Fibroblast of lung (primary cell): ENCODE results near the gene AKR1E2. TPM values are rescaled to one million over a fixed set of nuclear protein-coding genes. Genes with fewer than 3 reads are reported as not detected.

Experiments used
- DNase-seq, 2 donors: peaks; one replicate each; pipeline versions ENCODE4 v3.0.0 to v3.0.0-alpha.2; 2010; ENCODE audit warnings: low read depth in 2 of 2
- H2AFZ ChIP-seq: 2 replicates; pipeline ENCODE4 v1.5.1; 2012; ENCODE audit warnings: low read length, control low read depth, inconsistent platforms
- H3K27ac ChIP-seq: 2 replicates; pipeline ENCODE4 v1.5.1; 2011; ENCODE audit warnings: low read length, control low read depth; ENCODE audit not compliant: insufficient read depth
- H3K27me3 ChIP-seq: 2 replicates; pipeline ENCODE4 v1.5.1; 2011; ENCODE audit warnings: mild to moderate bottlenecking, low read length; ENCODE audit not compliant: control insufficient read depth, insufficient read depth
- H3K36me3 ChIP-seq: 2 replicates; pipeline ENCODE4 v1.5.1; 2011; ENCODE audit warnings: low read length; ENCODE audit not compliant: control insufficient read depth, insufficient read depth
- H3K4me1 ChIP-seq: 2 replicates; pipeline ENCODE4 v1.5.1; 2011; ENCODE audit warnings: low read length; ENCODE audit not compliant: control insufficient read depth, insufficient read depth; ENCODE audit errors: extremely low read depth
- H3K4me2 ChIP-seq: 2 replicates; pipeline ENCODE4 v1.5.1; 2011; ENCODE audit warnings: low read length, control low read depth; ENCODE audit not compliant: insufficient read depth; ENCODE audit errors: extremely low read depth
- H3K4me3 ChIP-seq, 4 experiments: fragments of 200-600 bp in 1 of 4; sonication (generic) in 1 of 4; replicated peaks in 1 of 4; 2 replicates each; pipeline ENCODE4 v1.5.1; 2011 to 2016; ENCODE audit warnings: low read length in 4 of 4, low read depth in 3 of 4, mild to moderate bottlenecking in 3 of 4, control low read depth in 2 of 4, inconsistent platforms in 1 of 4, mixed read lengths in 1 of 4; ENCODE audit not compliant: insufficient read depth in 1 of 4; ENCODE audit errors: control extremely low read depth in 1 of 4
- H3K79me2 ChIP-seq: 2 replicates; pipeline ENCODE4 v1.5.1; 2012; ENCODE audit warnings: mild to moderate bottlenecking, low read length, inconsistent platforms; ENCODE audit not compliant: control insufficient read depth, insufficient read depth
- H3K9ac ChIP-seq: 2 replicates; pipeline ENCODE4 v1.5.1; 2011; ENCODE audit warnings: mild to moderate bottlenecking, low read length, control low read depth; ENCODE audit not compliant: insufficient read depth
- H3K9me3 ChIP-seq: 2 replicates; pipeline ENCODE4 v1.5.1; 2012; ENCODE audit warnings: low read depth, low read length; ENCODE audit not compliant: control insufficient read depth, insufficient read depth
- H4K20me1 ChIP-seq: 2 replicates; pipeline ENCODE4 v1.5.1; 2011; ENCODE audit warnings: low read length; ENCODE audit not compliant: control insufficient read depth, insufficient read depth; ENCODE audit errors: extremely low read depth
- EZH2 ChIP-seq: IDR thresholded peaks from 2 replicates; pipeline ENCODE4 v1.5.1; 2012; ENCODE audit warnings: low read length, control low read depth, mild to moderate bottlenecking; ENCODE audit errors: missing control alignments
- polyA plus RNA-seq, 2 donors: library from polyadenylated mRNA; depleted of rRNA in 1 of 2; stranded (reverse) in 1 of 2; unstranded in 1 of 2; fragments of >200 nt; gene quantifications; 2 replicates each; pipeline ENCODE4 v1.2.1, GENCODE V29; 2011 to 2012; ENCODE audit warnings: missing spikeins in 1 of 2
- total RNA-seq: library from RNA; depleted of rRNA; stranded (reverse); fragments of >200 nt; gene quantifications from 2 replicates; pipeline ENCODE4 v1.2.1, GENCODE V29; 2014
- TF ChIP-seq, protein P1 (sequence below), 2 donors: IDR thresholded peaks in 1 of 2; conservative IDR thresholded peaks in 1 of 2; 1 replicate in 1 of 2; 2 replicates in 1 of 2; pipeline ENCODE4 v1.5.1; 2011 to 2012; ENCODE audit warnings: low read length in 2 of 2, control low read depth in 1 of 2, inconsistent platforms in 1 of 2, low read depth in 1 of 2, mild to moderate bottlenecking in 1 of 2

The AKR1E2 gene
- total and polyA plus RNA-seq, 2 donors (not counting 1 experiment from before 2014, with no cell fraction given), result 2.2 to 11.7 TPM

DNA sequence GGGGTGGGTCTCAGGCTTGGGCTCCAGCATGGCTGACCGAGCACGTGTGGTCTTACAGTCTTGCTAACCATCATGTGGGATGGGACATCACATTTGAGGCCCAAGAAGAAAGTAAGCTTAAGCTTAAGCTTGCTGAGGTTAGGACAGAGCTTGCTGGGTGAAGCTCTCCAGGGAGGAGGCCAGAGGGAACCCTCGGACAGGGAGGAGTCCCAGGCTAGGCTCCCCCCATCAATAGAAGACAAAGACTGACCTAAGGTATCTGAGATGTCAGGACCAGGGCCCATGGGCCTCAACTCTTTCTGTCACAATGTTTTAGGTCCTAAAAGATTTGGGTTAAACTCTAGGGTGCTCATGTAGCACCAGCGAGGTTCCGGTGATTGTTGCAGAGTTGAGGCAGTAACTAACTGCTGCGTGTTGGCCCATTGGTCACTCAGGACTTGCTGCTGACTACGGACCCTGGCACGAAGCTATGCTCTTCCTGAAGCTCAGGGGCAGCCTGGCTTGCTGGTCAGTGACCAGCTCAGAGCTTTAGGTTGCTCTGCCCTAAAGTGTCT is 10.5 kb downstream of the AKR1E2 start:
- no peak for DNase-seq
- H3K36me3 ChIP-seq, result no peaks in the 10 kb centered on the region

DNA sequence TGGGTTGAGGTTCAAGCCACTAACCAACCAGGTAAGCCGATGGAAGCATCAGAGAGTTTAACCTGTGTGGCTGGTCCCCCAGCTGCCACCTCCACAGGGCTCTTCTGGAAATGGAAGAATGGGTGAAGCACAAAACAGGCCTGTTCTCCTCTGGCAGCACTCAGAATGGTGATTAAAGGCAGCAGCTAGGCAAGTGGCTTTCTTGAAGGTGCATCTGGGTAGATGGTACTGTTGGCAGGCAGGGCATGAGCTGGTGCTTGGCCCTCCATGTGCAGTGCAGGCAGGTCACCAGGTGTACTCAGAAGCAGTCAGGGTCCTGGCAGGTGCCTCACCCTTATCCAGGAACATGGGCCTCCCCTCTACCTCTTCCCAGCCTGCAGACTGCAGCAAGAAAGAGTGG is 11.5 kb downstream of the AKR1E2 start:
- Histone ChIP-seq H2AFZ (no peak overlapping the region), H3K79me2 (no peaks in the 10 kb centered on the region), H4K20me1 (no peaks in the 10 kb centered on the region), H3K4me1 (no peaks in the 10 kb centered on the region), H3K27ac (no peak overlapping the region), H3K4me3 (no peak overlapping the region), H3K9ac (no peak overlapping the region), H3K4me2 (no peak overlapping the region), H3K27me3 (no peaks in the 10 kb centered on the region), H3K9me3 (no peaks in the 10 kb centered on the region), H3K36me3 (no peaks in the 10 kb centered on the region)
- TF ChIP-seq, protein P1, sequence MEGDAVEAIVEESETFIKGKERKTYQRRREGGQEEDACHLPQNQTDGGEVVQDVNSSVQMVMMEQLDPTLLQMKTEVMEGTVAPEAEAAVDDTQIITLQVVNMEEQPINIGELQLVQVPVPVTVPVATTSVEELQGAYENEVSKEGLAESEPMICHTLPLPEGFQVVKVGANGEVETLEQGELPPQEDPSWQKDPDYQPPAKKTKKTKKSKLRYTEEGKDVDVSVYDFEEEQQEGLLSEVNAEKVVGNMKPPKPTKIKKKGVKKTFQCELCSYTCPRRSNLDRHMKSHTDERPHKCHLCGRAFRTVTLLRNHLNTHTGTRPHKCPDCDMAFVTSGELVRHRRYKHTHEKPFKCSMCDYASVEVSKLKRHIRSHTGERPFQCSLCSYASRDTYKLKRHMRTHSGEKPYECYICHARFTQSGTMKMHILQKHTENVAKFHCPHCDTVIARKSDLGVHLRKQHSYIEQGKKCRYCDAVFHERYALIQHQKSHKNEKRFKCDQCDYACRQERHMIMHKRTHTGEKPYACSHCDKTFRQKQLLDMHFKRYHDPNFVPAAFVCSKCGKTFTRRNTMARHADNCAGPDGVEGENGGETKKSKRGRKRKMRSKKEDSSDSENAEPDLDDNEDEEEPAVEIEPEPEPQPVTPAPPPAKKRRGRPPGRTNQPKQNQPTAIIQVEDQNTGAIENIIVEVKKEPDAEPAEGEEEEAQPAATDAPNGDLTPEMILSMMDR (conservative IDR thresholded peaks at IDR 0.05 in 1 of 2, IDR thresholded peaks at IDR 0.05 in 1 of 2; ENCODE audit: low read depth in 1 of 2, low read length in 2 of 2), result no peak
- no peak for TF ChIP-seq EZH2
- DNase-seq, result no peak

More for the DNA sequence above, 10.5 kb downstream of the AKR1E2 start:
- Histone ChIP-seq H3K4me3 (no peak overlapping the region), H2AFZ (no peak overlapping the region), H3K79me2 (no peaks in the 10 kb centered on the region), H3K9ac (no peak overlapping the region), H3K4me2 (no peak overlapping the region), H3K9me3 (no peaks in the 10 kb centered on the region), H3K27ac (no peak overlapping the region), H4K20me1 (no peaks in the 10 kb centered on the region), H3K4me1 (no peaks in the 10 kb centered on the region), H3K27me3 (no peaks in the 10 kb centered on the region)
- no peak for TF ChIP-seq EZH2
- TF ChIP-seq, protein P1 (conservative IDR thresholded peaks at IDR 0.05 in 1 of 2, IDR thresholded peaks at IDR 0.05 in 1 of 2; ENCODE audit: low read depth in 1 of 2, low read length in 2 of 2), result no peak

DNA sequence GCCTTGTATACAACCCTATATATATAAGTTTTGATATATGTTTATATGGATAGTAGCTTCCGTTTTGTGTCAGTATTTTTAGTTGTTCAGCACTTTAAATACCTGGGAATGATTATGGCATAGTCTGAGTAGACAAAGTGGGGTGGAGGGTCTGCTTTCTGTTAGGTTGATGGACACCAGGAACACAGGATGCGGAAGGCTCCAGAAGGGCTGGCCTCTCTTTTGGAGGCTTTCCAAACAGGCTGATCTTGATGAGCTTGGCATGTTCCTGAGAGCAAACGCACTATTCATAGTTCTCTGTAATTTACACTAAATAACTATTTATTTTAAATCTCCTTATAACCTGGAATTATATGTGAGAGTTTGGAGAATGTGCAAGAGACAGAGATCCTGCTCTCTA is 12.7 kb downstream of the AKR1E2 start:
- Histone ChIP-seq H3K27me3 (no peaks in the 10 kb centered on the region), H3K4me2 (no peak overlapping the region), H3K79me2 (no peaks in the 10 kb centered on the region), H3K27ac (no peak overlapping the region), H3K9me3 (no peaks in the 10 kb centered on the region), H4K20me1 (no peaks in the 10 kb centered on the region), H2AFZ (no peak overlapping the region), H3K36me3 (no peaks in the 10 kb centered on the region), H3K9ac (no peak overlapping the region), H3K4me1 (no peaks in the 10 kb centered on the region), H3K4me3 (no peak overlapping the region)
- TF ChIP-seq, protein P1 (conservative IDR thresholded peaks at IDR 0.05 in 1 of 2, IDR thresholded peaks at IDR 0.05 in 1 of 2; ENCODE audit: low read depth in 1 of 2, low read length in 2 of 2), result no peak
- no peak for TF ChIP-seq EZH2
- no peak for DNase-seq
